ENCODE results near the gene RGP1. TPM values are rescaled to one million over a fixed set of nuclear protein-coding genes. Genes with fewer than 3 reads are reported as not detected.
A peak's percentile ranks its signal among the peaks of the same experiment; 100 is the strongest.

Gene RGP1
- total RNA-seq, 1 donor from 2014 or later: 27.2 TPM

DNA sequence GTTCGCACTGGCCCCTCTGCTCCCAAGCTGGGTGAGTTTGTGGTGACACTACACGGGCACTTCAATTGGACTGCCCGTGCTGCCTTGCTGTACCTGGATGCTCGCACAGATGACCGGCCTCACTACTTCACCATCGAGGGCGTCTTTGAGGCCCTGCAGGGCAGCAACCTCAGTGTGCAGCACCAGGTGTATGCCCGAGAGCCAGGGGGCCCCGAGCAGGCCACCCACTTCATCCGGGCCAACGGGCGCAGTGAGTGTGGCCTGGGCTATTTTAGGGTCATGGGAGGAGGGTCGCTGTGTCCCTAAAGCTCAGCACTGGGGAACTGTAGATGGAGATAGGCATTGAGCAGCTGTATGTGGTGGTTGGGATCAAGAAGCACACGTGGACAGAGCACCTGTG lies 43.7 kb downstream of the RGP1 start:
- H3K79me2 ChIP-seq (ENCODE audit: insufficient read depth, low read length): peaks cover 33% of the 10 kb centered on the region
- no peaks in the 10 kb centered on the region for H3K27me3 Mint-ChIP-seq (ENCODE audit: low read depth, unreplicated experiment)
- H3K9ac ChIP-seq (ENCODE audit: low read length): no peak overlapping the region
- H3K27ac ChIP-seq (ENCODE audit: low read depth, low read length): no peak overlapping the region
- peaks cover 2% of the 10 kb centered on the region for H3K27me3 ChIP-seq (ENCODE audit: insufficient read depth, low read length)
- no peaks in the 10 kb centered on the region for H3K9me3 ChIP-seq (ENCODE audit: insufficient read depth, low read depth, low read length)
- TF ChIP-seq EZH2 (IDR thresholded peaks at IDR 0.05; ENCODE audit: insufficient read depth, low read length): no peak
- TF ChIP-seq CTCF (IDR thresholded peaks at IDR 0.05; ENCODE audit: insufficient read depth, low read depth, low read length): no peak
- H3K27ac Mint-ChIP-seq (ENCODE audit: unreplicated experiment): peak overlapping the region; percentile 62
- peaks cover 3% of the 10 kb centered on the region for H4K20me1 ChIP-seq (ENCODE audit: insufficient read depth, low read length)
- H3K36me3 ChIP-seq (ENCODE audit: insufficient read depth, low read length): no peaks in the 10 kb centered on the region
- peaks cover 36% of the 10 kb centered on the region for H3K4me1 Mint-ChIP-seq (ENCODE audit: low read depth, unreplicated experiment)
- H3K4me3 ChIP-seq (ENCODE audit: insufficient read depth, low read depth, low read length): no peak overlapping the region
- peaks cover 30% of the 10 kb centered on the region for H3K4me1 ChIP-seq (ENCODE audit: insufficient read depth, low read length)
- H3K4me2 ChIP-seq (ENCODE audit: low read length): peak overlapping the region; percentile 89
- DNase-seq (ENCODE audit: low read depth): no peak
- no peaks in the 10 kb centered on the region for H3K9me3 Mint-ChIP-seq (ENCODE audit: unreplicated experiment)
- FAIRE-seq: no peak
- H3K4me3 Mint-ChIP-seq (ENCODE audit: unreplicated experiment): peak overlapping the region; percentile 42
- H2AFZ ChIP-seq (ENCODE audit: low read depth, low read length): no peak overlapping the region
- H3K36me3 Mint-ChIP-seq (ENCODE audit: low read depth, unreplicated experiment): peaks cover 1% of the 10 kb centered on the region

DNA sequence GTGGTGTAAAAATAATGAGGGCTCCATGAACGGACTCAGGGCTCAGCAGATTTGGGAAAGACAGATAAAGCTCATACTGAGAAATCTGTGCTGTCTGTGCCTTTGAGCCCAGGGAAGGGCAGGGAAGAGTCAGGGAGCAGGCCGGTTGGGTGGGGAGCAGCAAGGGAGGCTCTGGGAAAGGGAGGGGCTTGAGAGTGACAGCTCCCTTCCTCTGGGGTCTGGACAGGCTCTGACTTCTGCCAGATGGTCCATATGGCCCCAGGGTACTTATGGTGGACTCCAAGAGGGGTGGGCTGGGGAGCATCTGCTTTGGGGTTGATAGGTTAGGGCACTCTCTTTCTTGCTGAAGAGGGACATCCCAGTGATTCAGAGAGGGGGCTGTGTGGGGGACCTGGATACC lies 44.4 kb downstream of the RGP1 start:
- Mint-ChIP-seq H3K27ac (ENCODE audit: unreplicated experiment) (no peak overlapping the region), H3K9me3 (ENCODE audit: unreplicated experiment) (no peaks in the 10 kb centered on the region), H3K4me1 (ENCODE audit: low read depth, unreplicated experiment) (peaks cover 41% of the 10 kb centered on the region), H3K36me3 (ENCODE audit: low read depth, unreplicated experiment) (peaks cover 1% of the 10 kb centered on the region), H3K4me3 (ENCODE audit: unreplicated experiment) (peak overlapping the region; percentile 42), H3K27me3 (ENCODE audit: low read depth, unreplicated experiment) (no peaks in the 10 kb centered on the region)
- H3K4me2 ChIP-seq (ENCODE audit: low read length): peak overlapping the region; percentile 89
- H3K4me3 ChIP-seq (ENCODE audit: insufficient read depth, low read depth, low read length): no peak overlapping the region
- peaks cover 32% of the 10 kb centered on the region for H3K4me1 ChIP-seq (ENCODE audit: insufficient read depth, low read length)
- H3K27me3 ChIP-seq (ENCODE audit: insufficient read depth, low read length): peaks cover 2% of the 10 kb centered on the region
- no peak for TF ChIP-seq CTCF (IDR thresholded peaks at IDR 0.05; ENCODE audit: insufficient read depth, low read depth, low read length)
- TF ChIP-seq EZH2 (IDR thresholded peaks at IDR 0.05; ENCODE audit: insufficient read depth, low read length): no peak
- no peak for FAIRE-seq
- H3K79me2 ChIP-seq (ENCODE audit: insufficient read depth, low read length): peaks cover 33% of the 10 kb centered on the region
- no peak for DNase-seq (ENCODE audit: low read depth)
- H3K9ac ChIP-seq (ENCODE audit: low read length): no peak overlapping the region
- H3K9me3 ChIP-seq (ENCODE audit: insufficient read depth, low read depth, low read length): no peaks in the 10 kb centered on the region
- H2AFZ ChIP-seq (ENCODE audit: low read depth, low read length): no peak overlapping the region
- H3K27ac ChIP-seq (ENCODE audit: low read depth, low read length): no peak overlapping the region
- H4K20me1 ChIP-seq (ENCODE audit: insufficient read depth, low read length): peaks cover 3% of the 10 kb centered on the region
- no peaks in the 10 kb centered on the region for H3K36me3 ChIP-seq (ENCODE audit: insufficient read depth, low read length)

GRCh38 chr9:35795695-35796094 lies 46.6 kb downstream of the RGP1 start:
- H3K9me3 ChIP-seq (ENCODE audit: insufficient read depth, low read depth, low read length): no peaks in the 10 kb centered on the region
- H3K27ac ChIP-seq (ENCODE audit: low read depth, low read length): no peak overlapping the region
- FAIRE-seq (no peak), DNase-seq (ENCODE audit: low read depth) (peak; percentile 17)
- H3K36me3 ChIP-seq (ENCODE audit: insufficient read depth, low read length): no peaks in the 10 kb centered on the region
- no peak overlapping the region for H3K4me3 Mint-ChIP-seq (ENCODE audit: unreplicated experiment)
- H3K27me3 ChIP-seq (ENCODE audit: insufficient read depth, low read length): no peaks in the 10 kb centered on the region
- H3K9ac ChIP-seq (ENCODE audit: low read length): no peak overlapping the region
- no peaks in the 10 kb centered on the region for H3K9me3 Mint-ChIP-seq (ENCODE audit: unreplicated experiment)
- H3K36me3 Mint-ChIP-seq (ENCODE audit: low read depth, unreplicated experiment): peaks cover 11% of the 10 kb centered on the region
- peaks cover 3% of the 10 kb centered on the region for H4K20me1 ChIP-seq (ENCODE audit: insufficient read depth, low read length)
- no peak overlapping the region for H2AFZ ChIP-seq (ENCODE audit: low read depth, low read length)
- peaks cover under 1% of the 10 kb centered on the region for H3K27me3 Mint-ChIP-seq (ENCODE audit: low read depth, unreplicated experiment)
- H3K79me2 ChIP-seq (ENCODE audit: insufficient read depth, low read length): peaks cover 33% of the 10 kb centered on the region
- H3K4me2 ChIP-seq (ENCODE audit: low read length): peak overlapping the region; percentile 89
- TF ChIP-seq EZH2 (IDR thresholded peaks at IDR 0.05; ENCODE audit: insufficient read depth, low read length) (no peak), CTCF (IDR thresholded peaks at IDR 0.05; ENCODE audit: insufficient read depth, low read depth, low read length) (no peak)
- no peak overlapping the region for H3K27ac Mint-ChIP-seq (ENCODE audit: unreplicated experiment)
- peaks cover 34% of the 10 kb centered on the region for H3K4me1 ChIP-seq (ENCODE audit: insufficient read depth, low read length)
- peaks cover 37% of the 10 kb centered on the region for H3K4me1 Mint-ChIP-seq (ENCODE audit: low read depth, unreplicated experiment)
- H3K4me3 ChIP-seq (ENCODE audit: insufficient read depth, low read depth, low read length): no peak overlapping the region

Data from astrocyte (in vitro differentiated cells and primary cell).